K562 (cell line): ENCODE measurements around the gene SEC14L3. TPM values are rescaled to one million over a fixed set of nuclear protein-coding genes. Genes with fewer than 3 reads are reported as not detected.

Experiments
- ARNT ChIP-seq, 2 experiments: fragments of 450-650 bp; IDR thresholded peaks; 2 replicates each; pipeline ENCODE4 v1.6.1; 2016; ENCODE audit warnings: mild to moderate bottlenecking in 1 of 2
- BRCA1 ChIP-seq, 2 experiments: fragments of 450-650 bp in 1 of 2; sonication (generic) in 1 of 2; formaldehyde crosslinking in 1 of 2; IDR thresholded peaks; 2 replicates each; pipeline versions ENCODE4 v1.5.0 to v1.6.1; 2017 to 2020; ENCODE audit warnings: mild to moderate bottlenecking in 1 of 2, missing genetic modification reagents in 1 of 2
- EP400 ChIP-seq: fragments of 450-650 bp; IDR thresholded peaks from 2 replicates; pipeline ENCODE4 v1.6.1; 2017; ENCODE audit warnings: antibody characterized with exemption, mild to moderate bottlenecking, moderate library complexity
- HMGN3 ChIP-seq: IDR thresholded peaks from 2 replicates; pipeline ENCODE4 v1.6.1; 2011; ENCODE audit warnings: borderline replicate concordance, low read depth, mild to moderate bottlenecking, mixed read lengths, low read length; ENCODE audit not compliant: insufficient read length; ENCODE audit errors: extremely low read depth
- HNRNPL ChIP-seq: fragments of 200-400 bp; formaldehyde crosslinking; IDR thresholded peaks from 2 replicates; pipeline ENCODE4 v1.6.1; 2017; ENCODE audit warnings: low read depth, mild to moderate bottlenecking, low read length
- JUND ChIP-seq, 2 experiments: IDR thresholded peaks; 2 replicates in 1 of 2; 3 replicates in 1 of 2; pipeline ENCODE4 v1.6.1; 2011; ENCODE audit warnings: borderline replicate concordance in 2 of 2, low read depth in 2 of 2, low read length in 2 of 2, improper control_type of control experiment in 1 of 2, missing biosample characterization in 1 of 2, missing genetic modification characterization in 1 of 2, missing genetic modification reagents in 1 of 2
- MYNN ChIP-seq, 2 experiments: sonication (generic); formaldehyde crosslinking in 1 of 2; IDR thresholded peaks; 2 replicates each; pipeline versions ENCODE4 v1.5.0 to v1.6.1; 2016 to 2020; ENCODE audit warnings: antibody characterized with exemption in 1 of 2, missing genetic modification reagents in 1 of 2
- NCOA1 ChIP-seq: fragments of 450-650 bp; IDR thresholded peaks from 2 replicates; pipeline ENCODE4 v1.6.1; 2016; ENCODE audit warnings: low read depth
- OTX1 ChIP-seq: fragments of 450-650 bp; formaldehyde crosslinking; IDR thresholded peaks from 2 replicates; pipeline ENCODE4 v1.4.0; 2022; ENCODE audit warnings: mild to moderate bottlenecking
- PRMT5 ChIP-seq: sonication (generic); formaldehyde crosslinking; IDR thresholded peaks from 2 replicates; pipeline ENCODE4 v1.5.0; 2020; ENCODE audit warnings: missing genetic modification reagents
- TBP ChIP-seq: optimal IDR thresholded peaks from 2 replicates; pipeline ENCODE3; 2011; ENCODE audit warnings: low read depth, low read length, improper control_type of control experiment
- U2AF2 ChIP-seq: fragments of 200-400 bp; formaldehyde crosslinking; optimal IDR thresholded peaks from 2 replicates; pipeline ENCODE3; 2017; ENCODE audit warnings: low read depth, mild to moderate bottlenecking, low read length
- ZNF212 ChIP-seq: fragments of 450-650 bp; formaldehyde crosslinking; IDR thresholded peaks from 2 replicates; pipeline ENCODE4 v1.4.0; 2020; ENCODE audit warnings: mild to moderate bottlenecking
- ZNF589 ChIP-seq: fragments of 200-800 bp; sonication (Bioruptor generic); IDR thresholded peaks from 2 replicates; pipeline ENCODE4 v1.6.1; 2016; ENCODE audit warnings: low read depth, missing genetic modification characterization, missing compliant biosample characterization
- polyA plus RNA-seq, 8 experiments: library from polyadenylated mRNA; depleted of rRNA in 4 of 8; stranded (reverse) in 5 of 8; unstranded in 3 of 8; fragments of >200 nt; fragmentation: Nextera tagmentation in 2 of 8; fragmentation: Illumina TruSeq in 1 of 8; extraction: Ambion mirVana in 2 of 8; extraction: Trizol in 1 of 8; gene quantifications; 2 replicates each; pipeline versions ENCODE4 v1.2.1 to v1.2.3, GENCODE V29; 2011 to 2014; ENCODE audit warnings: inconsistent platforms in 1 of 8, missing spikeins in 1 of 8
- total RNA-seq, 7 experiments: library from RNA; depleted of rRNA in 6 of 7; stranded (reverse); fragments of >200 nt in 6 of 7; fragmentation: Illumina TruSeq in 2 of 7; extraction: Trizol in 2 of 7; gene quantifications; 2 replicates each; pipeline versions ENCODE4 v1.2.1 to v1.2.3, GENCODE V29; 2011 to 2021; ENCODE audit warnings: low replicate concordance in 1 of 7
- TF ChIP-seq, protein P1 (sequence below): sonication (generic); formaldehyde crosslinking; IDR thresholded peaks from 2 replicates; pipeline ENCODE4 v1.8.0; 2022; ENCODE audit warnings: missing genetic modification reagents, mild to moderate bottlenecking, borderline replicate concordance
- TF ChIP-seq, protein P2 (sequence below): fragments of 450-650 bp; IDR thresholded peaks from 2 replicates; pipeline ENCODE4 v1.6.1; 2016; ENCODE audit warnings: missing biosample characterization, missing genetic modification characterization
- TF ChIP-seq, protein P3 (sequence below), 2 experiments: fragments of 150-350 bp in 1 of 2; IDR thresholded peaks; 2 replicates each; pipeline ENCODE4 v1.6.1; 2012 to 2016; ENCODE audit warnings: low read depth in 2 of 2, low read length in 2 of 2, mild to moderate bottlenecking in 1 of 2, moderate library complexity in 1 of 2
- TF ChIP-seq, protein P4 (sequence below), 2 experiments: fragments of 250-450 bp in 1 of 2; fragments of 450-650 bp in 1 of 2; sonication (Bioruptor Pico) in 1 of 2; IDR thresholded peaks; 2 replicates each; pipeline versions ENCODE4 v1.6.1 to v1.8.0; 2016 to 2021; ENCODE audit warnings: mild to moderate bottlenecking in 2 of 2, moderate library complexity in 2 of 2, missing compliant biosample characterization in 1 of 2, missing genetic modification characterization in 1 of 2

The SEC14L3 gene
- total and polyA plus RNA-seq, 9 of the 15 experiments (the other 6 are each of a cell fraction or from before 2014, with no cell fraction given) = not detected

DNA sequence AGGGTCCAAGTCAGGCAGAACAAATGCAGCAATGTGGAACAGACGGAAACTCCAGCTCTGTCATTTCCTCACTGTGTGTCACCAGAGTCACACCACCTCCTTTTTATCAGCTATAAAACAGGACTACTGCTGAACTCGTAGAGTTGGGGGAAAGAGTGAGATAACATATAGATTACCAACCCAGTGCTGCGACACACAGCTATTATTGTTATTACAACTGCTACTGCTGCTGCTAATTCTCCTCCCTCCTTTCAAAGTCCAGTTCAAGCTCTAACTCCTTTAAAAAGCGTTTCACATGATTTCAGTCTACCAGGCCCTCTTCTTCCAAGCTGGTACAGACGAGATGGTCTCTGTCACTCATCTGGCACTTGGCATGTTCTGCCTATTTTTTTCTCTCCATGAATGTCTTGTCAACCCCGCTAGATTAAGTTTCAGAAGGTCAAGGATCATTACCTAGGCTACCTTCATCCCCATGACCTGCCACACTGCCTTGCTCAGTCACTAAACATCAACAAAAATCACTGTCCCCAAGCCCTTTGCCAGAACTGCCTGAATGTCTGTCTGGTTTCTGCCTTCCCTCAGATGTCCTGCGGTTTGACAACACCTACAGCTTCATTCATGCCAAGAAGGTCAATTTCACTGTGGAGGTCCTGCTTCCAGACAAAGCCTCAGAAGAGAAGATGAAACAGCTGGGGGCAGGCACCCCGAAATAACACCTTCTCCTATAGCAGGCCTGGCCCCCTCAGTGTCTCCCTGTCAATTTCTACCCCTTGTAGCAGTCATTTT lies 49.9 kb downstream of the SEC14L3 start (continued):
- TF ChIP-seq, protein P1, sequence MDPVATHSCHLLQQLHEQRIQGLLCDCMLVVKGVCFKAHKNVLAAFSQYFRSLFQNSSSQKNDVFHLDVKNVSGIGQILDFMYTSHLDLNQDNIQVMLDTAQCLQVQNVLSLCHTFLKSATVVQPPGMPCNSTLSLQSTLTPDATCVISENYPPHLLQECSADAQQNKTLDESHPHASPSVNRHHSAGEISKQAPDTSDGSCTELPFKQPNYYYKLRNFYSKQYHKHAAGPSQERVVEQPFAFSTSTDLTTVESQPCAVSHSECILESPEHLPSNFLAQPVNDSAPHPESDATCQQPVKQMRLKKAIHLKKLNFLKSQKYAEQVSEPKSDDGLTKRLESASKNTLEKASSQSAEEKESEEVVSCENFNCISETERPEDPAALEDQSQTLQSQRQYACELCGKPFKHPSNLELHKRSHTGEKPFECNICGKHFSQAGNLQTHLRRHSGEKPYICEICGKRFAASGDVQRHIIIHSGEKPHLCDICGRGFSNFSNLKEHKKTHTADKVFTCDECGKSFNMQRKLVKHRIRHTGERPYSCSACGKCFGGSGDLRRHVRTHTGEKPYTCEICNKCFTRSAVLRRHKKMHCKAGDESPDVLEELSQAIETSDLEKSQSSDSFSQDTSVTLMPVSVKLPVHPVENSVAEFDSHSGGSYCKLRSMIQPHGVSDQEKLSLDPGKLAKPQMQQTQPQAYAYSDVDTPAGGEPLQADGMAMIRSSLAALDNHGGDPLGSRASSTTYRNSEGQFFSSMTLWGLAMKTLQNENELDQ = no peak
- TF ChIP-seq TBP = peak; percentile 74
- TF ChIP-seq, protein P2, sequence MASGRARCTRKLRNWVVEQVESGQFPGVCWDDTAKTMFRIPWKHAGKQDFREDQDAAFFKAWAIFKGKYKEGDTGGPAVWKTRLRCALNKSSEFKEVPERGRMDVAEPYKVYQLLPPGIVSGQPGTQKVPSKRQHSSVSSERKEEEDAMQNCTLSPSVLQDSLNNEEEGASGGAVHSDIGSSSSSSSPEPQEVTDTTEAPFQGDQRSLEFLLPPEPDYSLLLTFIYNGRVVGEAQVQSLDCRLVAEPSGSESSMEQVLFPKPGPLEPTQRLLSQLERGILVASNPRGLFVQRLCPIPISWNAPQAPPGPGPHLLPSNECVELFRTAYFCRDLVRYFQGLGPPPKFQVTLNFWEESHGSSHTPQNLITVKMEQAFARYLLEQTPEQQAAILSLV (tag) = no peak
- TF ChIP-seq, protein P3, sequence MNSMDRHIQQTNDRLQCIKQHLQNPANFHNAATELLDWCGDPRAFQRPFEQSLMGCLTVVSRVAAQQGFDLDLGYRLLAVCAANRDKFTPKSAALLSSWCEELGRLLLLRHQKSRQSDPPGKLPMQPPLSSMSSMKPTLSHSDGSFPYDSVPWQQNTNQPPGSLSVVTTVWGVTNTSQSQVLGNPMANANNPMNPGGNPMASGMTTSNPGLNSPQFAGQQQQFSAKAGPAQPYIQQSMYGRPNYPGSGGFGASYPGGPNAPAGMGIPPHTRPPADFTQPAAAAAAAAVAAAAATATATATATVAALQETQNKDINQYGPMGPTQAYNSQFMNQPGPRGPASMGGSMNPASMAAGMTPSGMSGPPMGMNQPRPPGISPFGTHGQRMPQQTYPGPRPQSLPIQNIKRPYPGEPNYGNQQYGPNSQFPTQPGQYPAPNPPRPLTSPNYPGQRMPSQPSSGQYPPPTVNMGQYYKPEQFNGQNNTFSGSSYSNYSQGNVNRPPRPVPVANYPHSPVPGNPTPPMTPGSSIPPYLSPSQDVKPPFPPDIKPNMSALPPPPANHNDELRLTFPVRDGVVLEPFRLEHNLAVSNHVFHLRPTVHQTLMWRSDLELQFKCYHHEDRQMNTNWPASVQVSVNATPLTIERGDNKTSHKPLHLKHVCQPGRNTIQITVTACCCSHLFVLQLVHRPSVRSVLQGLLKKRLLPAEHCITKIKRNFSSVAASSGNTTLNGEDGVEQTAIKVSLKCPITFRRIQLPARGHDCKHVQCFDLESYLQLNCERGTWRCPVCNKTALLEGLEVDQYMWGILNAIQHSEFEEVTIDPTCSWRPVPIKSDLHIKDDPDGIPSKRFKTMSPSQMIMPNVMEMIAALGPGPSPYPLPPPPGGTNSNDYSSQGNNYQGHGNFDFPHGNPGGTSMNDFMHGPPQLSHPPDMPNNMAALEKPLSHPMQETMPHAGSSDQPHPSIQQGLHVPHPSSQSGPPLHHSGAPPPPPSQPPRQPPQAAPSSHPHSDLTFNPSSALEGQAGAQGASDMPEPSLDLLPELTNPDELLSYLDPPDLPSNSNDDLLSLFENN (IDR thresholded peaks at IDR 0.05; ENCODE audit: low read depth in 2 of 2, low read length in 2 of 2) = 0 out of 4 replicates have a peak, but pooled peaks of 1 of the 2 experiments have one; percentile 20
- peak; percentile 24 to 50; a peak in 2 of 4 replicates for TF ChIP-seq ARNT (IDR thresholded peaks at IDR 0.05)
- TF ChIP-seq EP400 = 0 out of 2 replicates have a peak, but pooled peaks have one; percentile 39
- TF ChIP-seq U2AF2 = no peak
- no peak for TF ChIP-seq OTX1 (CRISPR knock-in tag)
- no peak for TF ChIP-seq ZNF212
- TF ChIP-seq, protein P4, sequence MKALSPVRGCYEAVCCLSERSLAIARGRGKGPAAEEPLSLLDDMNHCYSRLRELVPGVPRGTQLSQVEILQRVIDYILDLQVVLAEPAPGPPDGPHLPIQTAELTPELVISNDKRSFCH (CRISPR knock-in tag; IDR thresholded peaks at IDR 0.05) = no peak
- TF ChIP-seq, protein P4 (tag; IDR thresholded peaks at IDR 0.05) = no peak
- TF ChIP-seq NCOA1 = peak; percentile 40; the same call in 1 of the 2 replicates
- TF ChIP-seq JUND (IDR thresholded peaks at IDR 0.05; ENCODE audit: borderline replicate concordance, low read depth, low read length) = peak; percentile 69
- TF ChIP-seq JUND (tag; IDR thresholded peaks at IDR 0.05; ENCODE audit: borderline replicate concordance, low read depth, low read length) = no peak; the same call in 2 of the 3 replicates
- TF ChIP-seq BRCA1 (IDR thresholded peaks at IDR 0.05) = no peak
- TF ChIP-seq BRCA1 (CRISPR knock-in tag; IDR thresholded peaks at IDR 0.05) = no peak
- TF ChIP-seq HNRNPL = no peak
- TF ChIP-seq PRMT5 (CRISPR knock-in tag) = no peak
- no peak for TF ChIP-seq ZNF589 (CRISPR knock-in tag)
- 0 out of 2 replicates have a peak, but pooled peaks have one; percentile 32 for TF ChIP-seq MYNN (IDR thresholded peaks at IDR 0.05)
- TF ChIP-seq MYNN (CRISPR knock-in tag; IDR thresholded peaks at IDR 0.05) = no peak
- TF ChIP-seq HMGN3 = peak; percentile 30
